Measurements from ENCODE around the gene GOLGA3. TPM values are rescaled to one million over a fixed set of nuclear protein-coding genes. Genes with fewer than 3 reads are reported as not detected.
A peak's percentile ranks its signal among the peaks of the same experiment; 100 is the strongest.

GOLGA3 gene
- total and polyA plus RNA-seq, 2 donors from 2014 or later: 7.7 to 53.0 TPM

DNA sequence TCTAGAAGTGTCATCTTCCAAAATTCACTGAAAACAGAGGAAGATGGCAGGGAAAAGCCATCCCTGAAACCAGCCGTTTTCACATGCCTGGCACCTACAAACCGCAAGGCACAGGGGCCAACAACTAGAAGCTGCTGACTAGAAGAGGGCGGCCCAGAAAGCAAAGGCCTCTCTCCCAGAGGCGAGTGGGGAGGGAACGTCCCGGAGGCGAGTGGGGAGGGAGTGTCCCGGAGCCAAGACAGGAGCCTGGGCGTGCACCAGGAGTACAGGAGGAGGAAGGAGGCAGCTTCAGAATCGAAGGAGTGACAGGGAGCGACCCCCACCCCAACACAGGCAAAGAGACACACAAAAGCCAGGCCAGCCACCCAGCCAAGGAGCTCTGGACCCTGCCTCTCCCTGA, 88.0 kb downstream of the GOLGA3 start:
- peaks cover 13 to 77% (median 40%) of the 10 kb centered on the region in 3 donors for H3K36me3 ChIP-seq (ENCODE audit: control insufficient read depth in 2 of 3, insufficient read depth in 3 of 3, low read length in 3 of 3)
- no peaks in the 10 kb centered on the region for H3K4me1 ChIP-seq (ENCODE audit: control insufficient read depth in 2 of 3, insufficient read depth in 2 of 3, low read depth in 1 of 3, low read length in 3 of 3)
- no peaks in the 10 kb centered on the region for H3K9me3 ChIP-seq (ENCODE audit: control insufficient read depth in 2 of 3, insufficient read depth in 1 of 3, low read length in 3 of 3)
- DNase-seq (peak in 1 of 5 donors; percentile 64), FAIRE-seq (no peak)
- intact Hi-C loops (cut with DNase I): no loop called here
- H3K4me3 ChIP-seq (ENCODE audit: low read length in 3 of 3): no peak overlapping the region
- H3K27ac ChIP-seq (ENCODE audit: low read depth in 2 of 2, low read length in 2 of 2): no peak overlapping the region
- no peak overlapping the region for H3K9ac ChIP-seq (ENCODE audit: low read length in 3 of 3)
- no peaks in the 10 kb centered on the region for H3K27me3 ChIP-seq (ENCODE audit: control insufficient read depth, insufficient read depth, low read length)
- TF ChIP-seq, protein P1, sequence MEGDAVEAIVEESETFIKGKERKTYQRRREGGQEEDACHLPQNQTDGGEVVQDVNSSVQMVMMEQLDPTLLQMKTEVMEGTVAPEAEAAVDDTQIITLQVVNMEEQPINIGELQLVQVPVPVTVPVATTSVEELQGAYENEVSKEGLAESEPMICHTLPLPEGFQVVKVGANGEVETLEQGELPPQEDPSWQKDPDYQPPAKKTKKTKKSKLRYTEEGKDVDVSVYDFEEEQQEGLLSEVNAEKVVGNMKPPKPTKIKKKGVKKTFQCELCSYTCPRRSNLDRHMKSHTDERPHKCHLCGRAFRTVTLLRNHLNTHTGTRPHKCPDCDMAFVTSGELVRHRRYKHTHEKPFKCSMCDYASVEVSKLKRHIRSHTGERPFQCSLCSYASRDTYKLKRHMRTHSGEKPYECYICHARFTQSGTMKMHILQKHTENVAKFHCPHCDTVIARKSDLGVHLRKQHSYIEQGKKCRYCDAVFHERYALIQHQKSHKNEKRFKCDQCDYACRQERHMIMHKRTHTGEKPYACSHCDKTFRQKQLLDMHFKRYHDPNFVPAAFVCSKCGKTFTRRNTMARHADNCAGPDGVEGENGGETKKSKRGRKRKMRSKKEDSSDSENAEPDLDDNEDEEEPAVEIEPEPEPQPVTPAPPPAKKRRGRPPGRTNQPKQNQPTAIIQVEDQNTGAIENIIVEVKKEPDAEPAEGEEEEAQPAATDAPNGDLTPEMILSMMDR (IDR thresholded peaks at IDR 0.05; ENCODE audit: borderline replicate concordance, extremely low read depth, insufficient read depth): no peak

- H3K36me3 ChIP-seq (ENCODE audit: control insufficient read depth in 2 of 3, insufficient read depth in 3 of 3, low read length in 3 of 3): peaks cover 10 to 77% (median 38%) of the 10 kb centered on the region in 3 donors
- H3K27me3 ChIP-seq (ENCODE audit: control insufficient read depth, insufficient read depth, low read length): no peaks in the 10 kb centered on the region
- DNase-seq (no peak), FAIRE-seq (no peak)
- intact Hi-C loops (cut with DNase I): no loop called here
- no peak overlapping the region for H3K4me3 ChIP-seq (ENCODE audit: low read length in 3 of 3)
- H3K27ac ChIP-seq (ENCODE audit: low read depth in 2 of 2, low read length in 2 of 2): no peak overlapping the region
- no peaks in the 10 kb centered on the region for H3K4me1 ChIP-seq (ENCODE audit: control insufficient read depth in 2 of 3, insufficient read depth in 2 of 3, low read depth in 1 of 3, low read length in 3 of 3)
- no peaks in the 10 kb centered on the region for H3K9me3 ChIP-seq (ENCODE audit: control insufficient read depth in 2 of 3, insufficient read depth in 1 of 3, low read length in 3 of 3)
- TF ChIP-seq, protein P1 (IDR thresholded peaks at IDR 0.05; ENCODE audit: borderline replicate concordance, extremely low read depth, insufficient read depth): no peak
- H3K9ac ChIP-seq (ENCODE audit: low read length in 3 of 3): no peak overlapping the region
Observed at GRCh38 chr12:132740313-132740646, 88.4 kb downstream of the GOLGA3 start.

- H3K27me3 ChIP-seq (ENCODE audit: control insufficient read depth, insufficient read depth, low read length): no peaks in the 10 kb centered on the region
- intact Hi-C loops (cut with DNase I): no loop called here
- FAIRE-seq (no peak), DNase-seq (peak in 1 of 5 donors; percentile 32)
- no peaks in the 10 kb centered on the region for H3K9me3 ChIP-seq (ENCODE audit: control insufficient read depth in 2 of 3, insufficient read depth in 1 of 3, low read length in 3 of 3)
- H3K36me3 ChIP-seq (ENCODE audit: control insufficient read depth in 2 of 3, insufficient read depth in 3 of 3, low read length in 3 of 3): peaks cover 10 to 77% (median 39%) of the 10 kb centered on the region in 3 donors
- no peak overlapping the region for H3K4me3 ChIP-seq (ENCODE audit: low read length in 3 of 3)
- H3K4me1 ChIP-seq (ENCODE audit: control insufficient read depth in 2 of 3, insufficient read depth in 2 of 3, low read depth in 1 of 3, low read length in 3 of 3): no peaks in the 10 kb centered on the region
- H3K27ac ChIP-seq (ENCODE audit: low read depth in 2 of 2, low read length in 2 of 2): no peak overlapping the region
- H3K9ac ChIP-seq (ENCODE audit: low read length in 3 of 3): no peak overlapping the region
- TF ChIP-seq, protein P1 (IDR thresholded peaks at IDR 0.05; ENCODE audit: borderline replicate concordance, extremely low read depth, insufficient read depth): no peak
Observed at GRCh38 chr12:132739600-132740312, 88.9 kb downstream of the GOLGA3 start.
